Measurements from ENCODE around the gene ZSWIM6.
"Not testable (repeated sequence)": the region's sequence is repeated elsewhere in the genome, so short reads cannot be mapped to it uniquely, and the experiment has no call there.

ZSWIM6 gene

DNA sequence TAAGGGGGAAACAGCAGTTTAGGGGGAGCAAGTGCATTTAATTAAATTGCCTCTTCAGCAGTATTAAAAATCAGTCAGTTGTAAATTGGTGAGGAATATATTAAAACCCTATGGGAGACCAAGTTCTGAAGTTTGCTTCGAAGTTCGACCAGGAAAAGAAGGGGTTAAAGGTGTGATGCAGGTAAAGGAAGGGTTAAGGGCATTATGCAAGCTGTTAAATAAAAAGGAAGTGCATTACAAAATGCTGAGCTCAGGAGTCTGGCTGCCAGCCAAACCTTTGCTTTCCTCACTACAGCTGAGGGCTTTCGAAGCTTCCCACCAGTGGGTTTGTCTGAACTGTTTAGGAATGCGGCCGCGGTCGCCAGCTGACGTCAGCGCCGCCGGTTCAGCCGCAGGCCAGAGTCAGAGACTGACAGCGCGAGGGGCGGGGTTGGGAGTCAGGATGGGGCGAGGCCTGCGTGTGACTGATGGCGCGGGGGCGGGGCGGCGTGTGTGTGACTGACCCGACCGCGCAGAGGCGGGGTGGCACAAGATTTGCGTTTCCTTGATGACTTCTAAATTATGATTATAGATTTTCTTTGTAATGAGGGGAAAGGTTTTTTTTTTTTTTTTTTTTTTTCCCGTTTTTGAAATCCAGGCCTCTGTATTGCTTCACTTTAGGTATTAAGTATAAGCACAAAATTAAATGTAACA is 76.6 kb downstream of the ZSWIM6 start:
- DNase-seq, result peak; percentile 100

DNA sequence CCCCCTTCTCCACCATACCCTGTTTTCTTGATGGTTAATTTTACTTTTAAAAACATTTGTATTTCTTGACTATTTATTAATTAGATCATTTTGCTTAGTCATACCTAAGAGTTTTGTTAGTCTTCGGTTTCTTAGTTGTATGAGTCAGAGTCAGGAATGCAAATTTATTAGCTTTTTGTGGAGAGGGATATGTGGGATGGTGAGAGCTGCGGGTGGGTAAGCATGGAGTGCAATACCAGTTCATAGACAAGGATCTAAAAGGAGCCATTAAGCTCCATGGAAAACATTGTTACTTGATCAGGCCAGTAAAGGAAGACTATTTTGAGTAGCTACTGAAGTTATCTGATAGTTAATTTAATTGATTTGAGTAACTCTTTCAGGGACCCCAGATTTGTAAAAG is 77.5 kb downstream of the ZSWIM6 start:
- peak; percentile 75 for DNase-seq

DNA sequence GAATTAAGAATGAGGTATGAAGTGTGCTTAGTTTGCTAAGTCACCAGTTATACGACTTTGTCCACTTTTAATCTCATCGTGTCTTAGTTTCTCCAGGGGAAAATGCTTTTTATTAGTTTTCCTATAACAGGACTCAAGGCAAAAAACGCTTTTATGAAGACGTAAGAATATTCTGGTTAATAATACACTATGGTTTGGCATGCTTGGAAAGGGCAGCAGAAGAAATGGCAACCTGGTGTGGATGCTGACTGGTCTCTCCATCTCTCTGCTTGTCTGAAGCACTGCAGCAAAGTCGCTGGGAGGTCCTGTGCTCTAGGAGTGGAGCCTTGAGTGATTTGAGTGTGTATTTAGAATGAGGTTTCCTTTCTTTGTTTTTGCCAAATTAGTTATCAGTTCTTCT is 78.8 kb downstream of the ZSWIM6 start:
- no peak for DNase-seq

DNA sequence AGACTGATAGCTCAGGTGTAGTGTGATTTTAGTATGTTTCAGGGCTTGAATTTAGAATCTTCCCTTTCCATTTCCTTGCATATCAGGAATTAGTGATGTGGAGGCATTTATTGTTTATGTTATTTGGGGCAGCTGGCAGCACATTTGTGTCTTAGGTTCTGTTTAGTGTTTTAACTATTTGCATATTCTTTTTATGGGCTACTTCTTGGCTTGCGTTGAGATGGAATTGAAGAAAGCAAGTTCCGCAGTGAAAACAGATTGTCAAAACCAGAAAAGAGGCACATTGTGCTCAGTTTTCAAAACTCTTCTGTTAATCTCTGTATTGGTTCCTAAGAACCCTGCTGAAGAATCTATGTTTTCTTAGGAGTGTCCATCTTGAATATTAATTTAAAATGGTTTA is 80.3 kb downstream of the ZSWIM6 start:
- no peak for DNase-seq

DNA sequence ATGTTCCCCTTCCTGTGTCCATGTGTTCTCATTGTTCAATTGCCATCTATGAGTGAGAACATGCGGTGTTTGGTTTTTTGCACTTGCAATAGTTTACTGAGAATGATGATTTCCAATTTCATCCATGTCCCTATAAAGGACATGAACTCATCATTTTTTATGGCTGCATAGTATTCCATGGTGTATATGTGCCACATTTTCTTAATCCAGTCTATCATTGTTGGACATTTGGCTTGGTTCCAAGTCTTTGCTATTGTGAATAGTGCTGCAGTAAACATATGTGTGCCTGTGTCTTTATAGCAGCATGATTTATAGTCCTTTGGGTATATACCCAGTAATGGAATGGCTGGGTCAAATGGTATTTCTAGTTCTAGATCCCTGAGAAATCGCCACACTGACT is 81.1 kb downstream of the ZSWIM6 start:
- not testable (repeated sequence) for DNase-seq

DNA sequence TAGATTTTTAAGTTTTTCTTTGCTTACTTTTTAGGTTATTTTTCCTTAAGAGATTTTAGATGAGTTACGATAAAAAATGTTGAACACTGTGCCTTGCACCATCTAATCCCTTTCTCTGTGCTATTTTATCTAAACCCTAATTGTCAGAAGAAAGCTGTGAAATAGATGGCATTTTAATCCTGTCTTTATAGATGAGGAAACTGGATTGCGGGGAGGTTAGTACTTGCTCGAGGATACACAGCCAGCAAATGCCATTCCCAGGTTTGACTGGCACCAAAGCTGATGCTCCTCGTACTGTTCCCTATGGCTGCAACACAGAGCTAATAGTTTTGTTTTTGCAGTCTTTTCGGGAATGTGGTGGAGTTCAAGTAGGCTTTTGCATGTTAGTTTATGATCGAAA is 82.7 kb downstream of the ZSWIM6 start:
- no peak for DNase-seq

DNA sequence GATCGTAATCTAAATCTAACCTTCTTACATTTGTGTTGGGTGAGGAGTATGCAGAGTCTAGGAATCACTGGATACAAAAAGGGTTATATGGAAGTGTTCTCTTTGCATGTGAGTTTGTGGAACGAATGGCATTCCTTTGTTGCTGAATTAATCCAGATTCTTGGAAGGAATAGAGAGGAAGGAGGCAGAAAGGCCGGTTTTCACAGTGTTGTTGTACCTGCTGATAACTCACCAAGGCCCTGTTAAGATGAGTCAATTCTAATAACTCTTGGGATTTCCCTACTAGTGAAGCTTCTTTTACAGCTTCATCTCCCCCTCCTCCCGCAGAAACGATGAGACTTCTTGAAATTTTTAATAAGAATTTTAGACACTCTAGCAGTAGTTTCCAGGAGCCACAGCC is 84.0 kb downstream of the ZSWIM6 start:
- peak; percentile 57 for DNase-seq

DNA sequence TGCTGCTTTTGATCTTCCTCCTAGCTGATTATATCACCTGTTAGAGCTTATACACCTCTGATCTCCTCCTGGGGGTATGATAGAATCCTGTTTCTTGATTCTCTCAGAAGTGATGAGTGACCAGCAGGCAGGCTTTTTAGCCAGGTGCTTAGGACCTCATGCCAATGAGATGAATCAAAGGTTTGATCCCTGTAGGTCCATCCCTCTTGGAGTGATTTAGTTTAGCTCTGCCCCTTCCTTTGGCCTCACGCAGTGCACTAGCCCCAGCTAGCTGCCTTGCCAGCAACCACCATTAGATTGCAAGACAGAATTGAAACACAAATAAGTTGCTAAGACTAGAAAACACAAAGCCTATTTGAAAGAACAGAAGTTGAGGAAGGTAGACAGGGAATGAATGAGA is 84.4 kb downstream of the ZSWIM6 start:
- DNase-seq, result peak; percentile 79

DNA sequence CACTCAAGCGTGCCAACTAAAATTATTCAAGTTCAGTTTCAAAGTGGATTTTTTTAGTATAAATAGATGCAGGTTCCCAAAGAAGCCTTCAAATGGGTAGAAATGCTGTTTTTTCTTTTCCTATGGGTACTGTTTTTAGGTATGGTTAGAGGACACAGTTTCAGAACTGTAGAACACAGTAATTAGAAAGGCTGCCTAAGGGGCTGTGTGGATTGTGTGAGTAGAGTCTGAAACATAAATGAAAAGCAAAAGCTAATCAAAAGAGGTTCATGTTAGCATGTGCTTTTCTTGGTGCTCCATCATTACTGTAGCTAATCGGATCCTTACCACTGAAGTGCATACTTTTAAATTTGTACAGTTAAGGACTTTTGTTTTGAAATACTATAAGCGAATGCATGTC is 85.3 kb downstream of the ZSWIM6 start:
- no peak for DNase-seq

DNA sequence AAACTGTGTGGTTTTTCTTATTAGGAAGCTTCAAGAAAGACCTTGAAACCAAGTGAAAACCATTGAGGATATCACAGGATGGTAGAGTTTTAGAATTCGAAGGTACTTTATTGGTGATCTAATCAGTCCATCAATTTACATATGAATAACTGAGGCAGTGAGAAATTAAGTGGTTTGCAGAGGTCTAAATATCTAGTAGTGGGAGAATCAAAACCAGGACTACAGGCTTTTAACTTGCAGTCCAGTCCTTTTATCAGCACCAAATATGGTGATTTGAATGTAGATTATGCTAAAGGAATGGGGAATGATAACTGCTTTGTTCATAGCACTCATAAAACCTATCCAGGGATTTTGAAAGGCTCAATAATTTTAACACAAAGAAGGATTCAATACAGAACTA is 85.8 kb downstream of the ZSWIM6 start:
- no peak for DNase-seq

DNA sequence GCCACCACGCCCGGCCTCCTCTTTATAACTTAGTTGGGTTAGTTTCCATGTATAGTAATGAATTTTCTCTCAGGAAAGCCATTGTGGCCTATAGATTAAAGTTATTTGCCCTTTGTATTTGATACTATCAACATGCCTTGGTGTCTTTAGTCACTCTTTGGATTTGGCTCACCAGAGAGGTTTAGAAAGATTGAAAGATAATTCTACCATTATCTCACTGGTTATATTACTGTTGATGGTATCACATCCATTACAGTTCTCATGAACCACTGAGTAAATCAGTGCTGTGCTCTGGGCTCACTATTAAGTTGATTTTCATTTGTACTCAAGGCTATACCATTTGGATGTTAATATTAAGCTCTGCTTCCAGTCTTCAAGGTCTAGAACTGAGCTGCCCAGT is 87.0 kb downstream of the ZSWIM6 start:
- DNase-seq, result no peak

DNA sequence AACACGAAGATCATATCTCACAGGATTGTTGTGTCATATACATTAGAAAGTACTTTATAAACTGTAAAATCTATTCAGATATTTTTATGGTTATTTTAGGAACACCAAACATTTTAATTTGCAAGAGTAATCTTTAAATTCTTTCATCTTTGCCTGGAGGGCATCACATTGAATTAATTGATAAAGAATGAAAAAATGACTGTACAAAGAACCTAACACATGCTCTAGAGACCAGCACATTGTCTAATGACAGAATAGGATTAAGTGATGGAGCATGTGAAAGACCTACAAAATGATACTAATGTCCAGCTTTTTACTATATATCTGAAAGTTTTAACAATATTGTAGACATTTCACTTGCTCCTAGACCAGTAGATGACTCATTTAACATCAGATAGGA is 88.0 kb downstream of the ZSWIM6 start:
- DNase-seq, result no peak

DNA sequence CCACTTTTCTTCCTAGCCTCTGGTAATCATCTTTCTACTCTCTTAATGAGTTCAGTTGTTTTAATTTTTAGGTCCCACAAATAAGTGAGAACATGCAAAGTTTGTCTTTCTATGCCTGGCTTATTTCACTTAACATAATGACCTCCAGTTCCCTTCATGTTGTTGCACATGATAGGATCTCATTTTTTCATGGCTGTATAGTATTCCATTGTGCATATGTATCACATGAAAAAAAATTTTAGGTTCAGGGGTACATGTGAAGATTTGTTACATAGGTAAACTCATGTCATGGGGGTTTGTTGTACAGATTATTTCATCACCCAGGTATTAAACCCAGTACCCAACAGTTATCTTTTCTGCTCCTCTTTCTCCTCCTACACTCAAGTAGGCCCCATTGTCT is 89.2 kb downstream of the ZSWIM6 start:
- not testable (repeated sequence) for DNase-seq

DNA sequence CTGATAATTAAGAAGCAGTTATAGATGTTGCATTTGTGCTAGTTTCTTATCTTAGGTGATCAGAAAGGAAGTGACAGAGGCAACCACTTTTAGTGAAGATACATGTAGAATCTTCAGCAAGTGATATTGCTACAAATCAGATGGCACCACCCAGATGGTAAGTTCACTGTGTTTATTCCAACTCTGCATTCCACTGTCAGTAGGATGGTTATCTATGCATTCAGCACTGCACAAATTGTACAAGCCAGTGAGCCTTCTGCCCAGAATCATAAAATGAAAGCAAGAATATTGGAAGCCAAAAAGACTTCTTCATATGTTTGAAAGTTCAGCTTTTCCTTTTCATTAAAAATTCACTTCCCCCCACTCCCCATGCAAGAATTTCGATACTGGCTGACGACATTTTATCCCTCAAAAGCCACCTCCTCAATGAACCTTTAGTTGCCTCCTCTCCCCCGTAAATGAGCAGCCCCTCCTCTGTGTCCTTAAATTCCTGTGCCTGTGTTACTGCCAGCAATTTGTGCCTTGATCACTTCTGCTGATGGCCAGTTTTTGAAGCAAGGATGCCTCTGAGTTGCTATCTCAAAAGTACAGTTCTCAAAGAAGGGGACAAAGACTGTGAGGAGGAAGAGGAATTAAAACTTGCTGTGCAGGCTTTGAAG is 91.6 kb downstream of the ZSWIM6 start:
- peak; percentile 61 for DNase-seq

DNA sequence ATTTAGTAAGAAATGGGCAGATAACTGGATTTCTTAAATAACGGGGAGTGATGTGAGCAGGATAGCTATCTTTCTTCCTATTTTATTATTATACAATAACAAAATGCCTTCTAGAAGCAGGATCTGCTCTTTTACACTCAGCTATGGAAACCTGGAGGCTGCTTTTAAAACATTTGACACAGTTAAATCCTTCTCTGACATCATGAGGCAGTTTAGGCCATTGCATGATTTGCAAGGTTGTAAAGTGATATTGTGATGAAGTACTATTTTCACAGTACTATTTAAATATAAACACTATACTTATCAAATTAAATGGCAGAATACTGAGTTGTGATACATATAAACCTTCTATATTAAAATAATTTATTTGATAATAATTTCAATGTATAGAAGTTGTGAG is 93.9 kb downstream of the ZSWIM6 start:
- DNase-seq, result no peak

DNA sequence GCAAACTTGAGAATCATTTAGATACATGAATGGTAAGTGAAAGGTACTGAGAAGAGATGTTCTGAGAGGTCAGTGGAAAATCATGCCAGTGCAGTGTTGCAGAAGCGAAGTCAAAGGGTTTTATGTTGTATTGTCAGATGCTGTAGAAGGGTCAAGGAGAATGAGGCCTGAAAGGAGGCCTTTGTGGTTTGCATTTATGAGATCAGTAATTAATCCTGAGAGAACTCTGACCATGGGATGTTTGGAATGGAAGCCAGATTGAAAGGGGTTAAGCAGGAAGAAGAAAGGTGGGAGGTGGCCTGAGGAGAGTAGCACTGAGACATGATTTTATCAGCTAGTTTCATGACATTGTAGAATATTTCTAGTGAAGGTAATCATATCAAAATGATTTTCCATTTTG is 97.8 kb downstream of the ZSWIM6 start:
- DNase-seq, result no peak

DNA sequence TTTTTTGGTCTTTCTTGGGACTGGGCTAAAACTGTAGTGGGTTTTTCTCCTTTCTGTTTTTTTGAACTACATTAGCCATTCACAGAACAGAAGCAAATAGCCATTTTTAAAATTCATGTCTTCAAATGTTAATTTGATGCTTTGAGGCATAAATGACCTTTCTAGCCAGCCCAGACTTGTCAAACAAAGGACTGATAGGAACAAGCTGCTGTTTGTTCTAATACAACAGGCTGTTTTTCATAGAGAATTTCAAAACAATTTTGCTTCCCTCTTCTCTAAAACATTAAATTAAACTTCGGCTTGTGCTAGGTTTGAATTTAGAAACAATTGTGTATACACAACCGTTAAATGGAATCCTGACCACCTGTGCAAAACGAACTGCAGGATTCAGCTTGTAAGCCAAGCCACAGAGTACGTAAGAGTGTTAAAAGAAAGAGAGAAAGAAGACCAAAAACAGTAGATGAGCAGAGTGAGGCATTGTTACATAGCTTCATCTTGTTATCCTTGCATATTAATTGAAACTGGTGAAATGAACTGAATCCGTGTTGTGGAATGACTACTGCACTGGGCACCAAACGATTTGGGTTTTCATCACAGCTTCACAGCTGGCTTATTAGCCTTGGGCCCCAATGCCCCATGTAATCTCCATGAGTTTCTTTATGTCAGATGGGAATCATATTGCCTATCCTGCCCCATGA is 100.0 kb downstream of the ZSWIM6 start:
- no peak for DNase-seq

DNA sequence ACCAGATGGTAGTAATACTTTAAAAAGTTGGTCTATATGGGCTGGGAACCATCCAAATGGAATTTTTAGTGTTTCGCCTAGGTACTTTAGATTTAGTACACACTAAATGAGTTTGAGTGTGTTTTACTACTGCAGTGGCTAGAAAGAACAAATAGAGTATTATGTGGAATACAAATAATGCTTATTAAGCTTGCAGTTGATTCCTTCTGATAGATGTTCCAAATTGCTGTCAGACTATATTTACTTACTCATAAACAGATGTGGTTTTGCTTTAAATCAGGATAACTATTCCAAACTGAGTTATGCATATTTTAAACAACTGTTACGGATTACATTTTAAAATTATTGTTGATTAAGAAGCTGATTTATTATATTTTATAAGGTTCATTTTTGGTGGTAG is 103.3 kb downstream of the ZSWIM6 start:
- no peak for DNase-seq

DNA sequence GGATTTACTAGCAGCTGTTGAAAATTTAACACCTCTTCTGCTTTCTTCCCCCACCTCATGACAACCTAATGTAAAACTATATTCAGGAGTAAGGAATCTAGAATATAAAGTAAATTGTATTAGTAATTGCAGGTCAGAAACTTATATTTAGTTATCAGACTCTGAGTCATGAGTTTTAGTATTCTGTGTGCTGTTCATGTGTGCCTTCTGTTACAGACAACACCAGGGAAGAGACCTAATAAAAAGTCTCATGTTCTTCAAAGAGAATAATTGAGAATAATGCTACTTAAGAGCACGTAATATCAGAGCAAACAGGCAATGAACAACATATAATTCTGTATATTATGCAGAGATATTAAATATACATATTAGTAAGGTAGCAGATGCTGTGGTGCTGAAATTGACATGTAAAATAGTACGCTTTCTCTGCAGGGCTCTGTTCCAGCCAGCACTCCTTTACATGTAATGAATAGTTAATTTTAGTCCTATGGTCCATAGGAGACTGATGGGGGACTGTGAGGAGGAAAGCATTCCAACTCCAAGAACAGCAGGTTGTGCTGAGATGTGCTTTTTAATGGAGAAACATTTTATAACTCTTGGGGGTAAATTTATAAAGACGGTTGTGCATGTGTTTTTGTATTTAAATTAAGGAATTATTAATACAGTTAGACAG is 106.4 kb downstream of the ZSWIM6 start:
- no peak for DNase-seq

DNA sequence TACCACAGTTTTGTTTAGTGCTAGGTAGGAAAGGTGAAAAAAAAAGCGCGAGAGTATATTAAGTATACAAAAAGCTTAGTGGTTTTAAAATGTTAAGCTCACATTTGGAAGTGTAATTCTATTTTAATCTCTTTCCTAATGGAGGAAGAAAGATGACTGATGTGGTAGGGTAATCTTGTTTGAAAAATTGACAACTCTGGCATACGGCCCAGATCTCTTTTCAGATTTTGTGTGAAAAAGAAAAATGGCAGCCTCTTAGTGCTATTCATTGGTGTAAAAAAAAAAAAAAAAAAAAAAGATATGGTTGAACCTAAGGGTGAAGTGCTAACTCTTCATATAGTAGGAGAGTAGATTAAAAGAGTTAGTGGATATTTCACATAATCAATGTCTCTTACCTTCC is 108.0 kb downstream of the ZSWIM6 start:
- DNase-seq, result no peak

DNA sequence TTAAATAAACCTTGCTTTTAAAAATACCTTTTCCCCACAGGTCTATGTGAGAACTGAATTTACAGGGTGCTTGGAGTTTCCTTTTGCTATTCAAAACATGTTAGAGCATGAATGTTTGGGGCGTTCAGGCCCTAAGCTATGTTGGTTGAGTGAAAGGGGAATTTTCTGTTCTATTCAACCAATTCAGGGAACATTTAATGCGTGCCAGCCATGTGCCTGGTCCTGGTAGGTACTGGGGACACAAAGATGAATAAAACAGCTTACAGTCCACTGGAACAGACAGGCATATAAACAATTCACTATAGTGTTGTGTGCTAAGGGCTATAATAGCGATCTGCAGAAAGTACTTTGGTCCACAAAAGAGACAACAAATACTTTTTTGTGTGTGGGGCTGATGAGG is 108.5 kb downstream of the ZSWIM6 start:
- DNase-seq, result no peak

DNA sequence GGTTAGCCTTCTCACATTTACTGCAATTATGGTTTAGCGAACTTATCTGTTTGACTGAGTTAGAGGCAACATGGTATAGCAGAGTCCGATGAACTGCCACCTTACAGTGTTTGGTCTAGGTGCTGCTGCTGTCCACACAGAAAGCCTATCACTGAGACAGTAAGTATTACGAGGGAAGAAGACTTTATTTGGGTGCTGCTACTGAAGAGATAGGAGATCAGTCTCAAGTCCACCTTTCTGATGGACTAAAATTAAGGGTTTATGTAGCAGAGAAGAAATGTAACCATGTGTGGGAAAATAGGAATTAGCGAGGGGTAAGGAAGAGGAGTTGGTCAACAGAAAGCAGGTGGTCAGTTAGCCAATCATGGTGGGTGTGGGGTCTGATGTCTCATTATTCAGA is 109.7 kb downstream of the ZSWIM6 start:
- DNase-seq, result no peak

DNA sequence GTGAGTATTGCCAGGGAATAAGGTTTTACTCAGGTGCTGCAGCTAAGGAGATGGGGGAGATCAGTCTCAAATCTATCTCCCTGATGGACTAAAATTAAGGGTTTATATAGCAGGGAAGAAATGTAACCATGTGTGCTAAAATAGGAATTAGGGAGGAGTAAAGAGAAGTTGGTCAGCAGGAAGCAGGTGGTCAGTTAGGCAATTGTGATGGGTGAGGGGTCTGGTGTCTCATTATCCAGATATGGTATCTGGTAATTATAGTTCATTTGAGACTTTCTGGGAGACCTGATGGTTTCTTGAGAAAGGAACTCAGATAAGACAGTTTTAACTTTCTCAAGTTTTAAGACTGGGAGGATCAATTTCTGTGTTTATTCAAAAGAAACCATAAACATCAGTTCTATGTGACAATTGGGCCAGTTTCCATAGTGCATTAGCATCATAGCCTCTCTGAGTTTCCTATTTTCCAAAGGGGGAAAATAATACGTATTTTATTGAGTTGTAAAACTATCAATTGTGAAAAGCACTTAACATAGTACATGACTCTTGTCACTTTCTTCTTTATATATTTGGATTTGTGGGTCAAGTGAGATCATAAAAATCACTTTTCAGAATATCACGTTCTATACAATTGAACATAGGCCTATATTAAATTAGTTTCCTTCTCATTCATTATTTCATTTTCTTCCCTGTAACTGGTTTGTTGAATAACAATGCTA is 115.9 kb downstream of the ZSWIM6 start:
- DNase-seq, result no peak

Measured in islet precursor cell (in vitro differentiated cells).